HepG2 (cell line): Measurements from ENCODE around the gene OR5F1. TPM values are rescaled to one million over a fixed set of nuclear protein-coding genes. Genes with fewer than 3 reads are reported as not detected.

Experiments
- ATAC-seq: fragments of 200-7000 bp; cut with Tn5 transposase; 3 replicates; pipeline ENCODE4 v1.9.1; 2020; ENCODE audit warnings: mild to moderate bottlenecking, moderate library complexity
- BruUV-seq: library from RNA; stranded (reverse); fragments of 400-500 nt; replicated peaks from 2 replicates; lab custom pipeline; 2021; lab: Mats Ljungman, UMichigan
- CTCF ChIA-PET: fragments of 300-600 bp; formaldehyde crosslinking; extraction: SDS; loops from one replicate; lab custom pipeline; 2021; ENCODE audit warnings: low total read pairs, inconsistent platforms, low intra/inter-chr PET ratio; lab: Yijun Ruan, JAX
- POLR2A ChIA-PET: fragments of 350-600 bp; sonication (Branson Sonifier 250); formaldehyde crosslinking; loops from one replicate; lab custom pipeline; 2020; ENCODE audit warnings: antibody characterized with exemption, inconsistent platforms; lab: Yijun Ruan, JAX
- DNase-seq: peaks from one replicate; pipeline ENCODE4 v3.0.0-alpha.2; 2015; ENCODE audit warnings: low spot score
- FAIRE-seq: peaks from 3 replicates; lab custom pipeline; 2011; peaks lifted over from hg19 to GRCh38; lab: Jason Lieb, UNC
- H2AFZ ChIP-seq: one replicate; pipeline ENCODE4 v1.6.1; 2011; ENCODE audit warnings: low read length, inconsistent platforms
- H3K27ac ChIP-seq: fragments of 300-600 bp; 3 replicates; pipeline ENCODE4 v1.8.0; 2011; ENCODE audit warnings: mixed run types, mild to moderate bottlenecking, mixed read lengths, low read length, inconsistent platforms; ENCODE audit not compliant: insufficient read depth; ENCODE audit errors: extremely low read length
- H3K27me3 ChIP-seq, 2 experiments: fragments of 200-600 bp in 1 of 2; 2 replicates in 1 of 2; 3 replicates in 1 of 2; pipeline versions ENCODE4 v1.6.0 to v1.8.0; 2011; ENCODE audit warnings: low read length in 2 of 2, mild to moderate bottlenecking in 2 of 2, moderate library complexity in 2 of 2, inconsistent platforms in 1 of 2; ENCODE audit not compliant: insufficient read depth in 2 of 2, control insufficient read depth in 1 of 2
- H3K36me3 ChIP-seq, 2 experiments: fragments of 200-600 bp in 1 of 2; replicated peaks in 1 of 2; 2 replicates in 1 of 2; 3 replicates in 1 of 2; pipeline versions ENCODE4 v1.5.1 to v1.8.0; 2011; ENCODE audit warnings: low read length in 2 of 2, inconsistent platforms in 1 of 2; ENCODE audit not compliant: insufficient read depth in 2 of 2, control insufficient read depth in 1 of 2
- H3K4me1 ChIP-seq: 2 replicates; pipeline ENCODE4 v1.5.1; 2012; ENCODE audit warnings: low read length, inconsistent platforms; ENCODE audit not compliant: insufficient read depth
- H3K4me2 ChIP-seq: 2 replicates; pipeline ENCODE4 v1.6.0; 2011; ENCODE audit warnings: low read depth, low read length, inconsistent platforms
- H3K4me3 ChIP-seq, 3 experiments: fragments of 200-600 bp in 1 of 3; sonication (generic), shearing (Covaris generic) in 1 of 3; replicated peaks in 1 of 3; 2 replicates each; pipeline ENCODE4 v1.5.1; 2011 to 2016; ENCODE audit warnings: low read length in 3 of 3, inconsistent platforms in 2 of 3, low read depth in 2 of 3, mild to moderate bottlenecking in 2 of 3, control low read depth in 1 of 3, mixed read lengths in 1 of 3; ENCODE audit not compliant: insufficient read depth in 1 of 3
- H3K79me2 ChIP-seq: one replicate; pipeline ENCODE4 v1.6.1; 2011; ENCODE audit warnings: low read length, inconsistent platforms; ENCODE audit not compliant: insufficient read depth
- H3K9ac ChIP-seq: 2 replicates; pipeline ENCODE4 v1.6.0; 2011; ENCODE audit warnings: mild to moderate bottlenecking, low read depth, low read length, inconsistent platforms; ENCODE audit not compliant: insufficient read depth
- H3K9me3 ChIP-seq: 2 replicates; pipeline ENCODE4 v1.5.1; 2012; ENCODE audit warnings: mild to moderate bottlenecking, low read length
- H4K20me1 ChIP-seq: 2 replicates; pipeline ENCODE4 v1.6.0; 2011; ENCODE audit warnings: inconsistent platforms, mild to moderate bottlenecking, low read length, moderate library complexity; ENCODE audit not compliant: insufficient read depth
- DMAP1 ChIP-seq: IDR thresholded peaks from 2 replicates; pipeline ENCODE4 v1.6.1; 2016
- FOXC1 ChIP-seq: sonication (generic); formaldehyde crosslinking; IDR thresholded peaks from 2 replicates; pipeline ENCODE4 v1.8.0; 2022; ENCODE audit warnings: mild to moderate bottlenecking, missing genetic modification reagents, borderline replicate concordance
- HMG20A ChIP-seq: IDR thresholded peaks from 2 replicates; pipeline ENCODE4 v1.6.1; 2016; ENCODE audit warnings: borderline replicate concordance
- JUND ChIP-seq: sonication (generic); formaldehyde crosslinking; IDR thresholded peaks from 2 replicates; pipeline ENCODE4 v1.8.0; 2022; ENCODE audit warnings: mild to moderate bottlenecking, missing genetic modification reagents
- MZF1 ChIP-seq: sonication (generic); formaldehyde crosslinking; IDR thresholded peaks from 2 replicates; pipeline ENCODE4 v1.8.1; 2023; ENCODE audit warnings: mild to moderate bottlenecking, missing genetic modification reagents, borderline replicate concordance
- NFIC ChIP-seq: IDR thresholded peaks from 2 replicates; pipeline ENCODE4 v1.6.1; 2012; ENCODE audit warnings: mild to moderate bottlenecking, low read length, inconsistent platforms
- PAWR ChIP-seq: sonication (generic); formaldehyde crosslinking; IDR thresholded peaks from 2 replicates; pipeline ENCODE4 v1.4.0; 2020; ENCODE audit warnings: missing genetic modification reagents, mild to moderate bottlenecking, borderline replicate concordance
- ZNF24 ChIP-seq: fragments of 450-650 bp; IDR thresholded peaks from 2 replicates; pipeline ENCODE4 v1.6.1; 2017; ENCODE audit warnings: antibody characterized with exemption, mild to moderate bottlenecking
- ZNF33A ChIP-seq: sonication (generic); formaldehyde crosslinking; IDR thresholded peaks from 2 replicates; pipeline ENCODE4 v1.5.1; 2020; ENCODE audit warnings: missing genetic modification reagents, mild to moderate bottlenecking, moderate library complexity, borderline replicate concordance
- ZNF614 ChIP-seq: IDR thresholded peaks from 2 replicates; pipeline ENCODE4 v1.6.1; 2018; ENCODE audit warnings: missing biosample characterization, missing genetic modification reagents, inconsistent platforms, borderline replicate concordance
- ZNF652 ChIP-seq: IDR thresholded peaks from 2 replicates; pipeline ENCODE4 v1.6.1; 2016; ENCODE audit warnings: low read depth, borderline replicate concordance
- ZNF703 ChIP-seq: sonication (generic); formaldehyde crosslinking; IDR thresholded peaks from 2 replicates; pipeline ENCODE4 v1.5.1; 2020; ENCODE audit warnings: missing genetic modification reagents, mild to moderate bottlenecking, moderate library complexity, borderline replicate concordance
- WGBS: methylation state at CpG from one replicate; pipeline ENCODE4 v1.1.6; 2017; ENCODE audit warnings: low lambda C conversion rate; 5-methylcytosine and 5-hydroxymethylcytosine counted together
- in situ Hi-C: cut with HindIII; loops from 2 replicates; pipeline ENCODE4 v1.10.0; 2017; ENCODE audit warnings: low pct_unique_long_range_greater_than_20kb; ENCODE audit not compliant: extremely low pct_ligation_motif_present
- intact Hi-C: fragments of 100-400 bp; cut with micrococcal nuclease; formaldehyde crosslinking; loops from one replicate; pipeline ENCODE4 v1.10.0; 2022; ENCODE audit not compliant: unreplicated experiment
- polyA plus RNA-seq, 8 experiments: library from polyadenylated mRNA; depleted of rRNA in 3 of 8; stranded (reverse) in 7 of 8; unstranded in 1 of 8; fragments of >200 nt; fragmentation: Illumina TruSeq in 4 of 8; extraction: Trizol in 4 of 8; gene quantifications; 2 replicates each; pipeline versions ENCODE4 v1.2.1 to v1.2.3, GENCODE V29; 2011 to 2016; ENCODE audit warnings: low read depth in 4 of 8, missing spikeins in 1 of 8, mixed read lengths in 1 of 8; ENCODE audit not compliant: insufficient read depth in 1 of 8
- total RNA-seq, 5 experiments: library from RNA; depleted of rRNA; stranded (reverse); fragments of >200 nt; fragmentation: Illumina TruSeq; extraction: Trizol; gene quantifications; 2 replicates each; pipeline ENCODE4 v1.2.3, GENCODE V29; 2016; ENCODE audit warnings: low read depth in 1 of 5
- TF ChIP-seq, protein P1 (sequence below), 2 experiments: fragments of 450-650 bp in 1 of 2; sonication (generic) in 1 of 2; formaldehyde crosslinking; IDR thresholded peaks; 2 replicates each; pipeline versions ENCODE4 v1.5.0 to v1.8.0; 2020 to 2022; ENCODE audit warnings: mild to moderate bottlenecking in 1 of 2, missing genetic modification reagents in 1 of 2
- TF ChIP-seq, protein P2 (sequence below): sonication (generic); formaldehyde crosslinking; IDR thresholded peaks from 2 replicates; pipeline ENCODE4 v1.5.1; 2020; ENCODE audit warnings: missing genetic modification reagents, mild to moderate bottlenecking, borderline replicate concordance
- TF ChIP-seq, protein P3 (sequence below): sonication (generic); formaldehyde crosslinking; IDR thresholded peaks from 2 replicates; pipeline ENCODE4 v1.8.0; 2022; ENCODE audit warnings: low read depth, missing genetic modification reagents
- TF ChIP-seq, protein P4 (sequence below): sonication (generic); formaldehyde crosslinking; IDR thresholded peaks from 2 replicates; pipeline ENCODE4 v1.4.0; 2020; ENCODE audit warnings: missing genetic modification reagents; ENCODE audit errors: not compliant biosample characterization

The OR5F1 gene
- total and polyA plus RNA-seq, 2 of the 13 experiments (the other 11 are each of a cell fraction or from before 2014, with no cell fraction given), result not detected

DNA sequence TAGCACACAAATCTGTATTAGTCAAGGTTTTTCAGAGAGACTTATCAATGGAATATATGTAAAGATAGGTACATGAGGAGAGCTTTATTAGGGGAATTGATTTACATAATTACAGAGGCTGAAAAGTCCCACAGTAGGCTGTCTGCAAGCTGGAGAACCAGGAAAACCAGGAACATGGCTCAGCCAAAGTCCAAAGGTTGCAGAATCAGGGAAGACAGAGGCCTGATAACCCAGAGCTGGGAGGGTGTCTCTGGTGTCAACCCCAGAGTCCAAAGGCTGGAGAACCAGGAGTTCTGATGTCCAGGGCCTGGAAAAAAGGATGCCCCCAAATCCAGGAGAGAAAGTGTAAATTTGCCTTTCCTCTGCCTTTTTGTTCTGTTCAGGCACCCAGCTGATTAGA, 16.3 kb upstream of the OR5F1 start:
- no peak overlapping the region for H3K9ac ChIP-seq
- DNase-seq, result no peak
- H3K36me3 ChIP-seq, result no peaks in the 10 kb centered on the region
- TF ChIP-seq MZF1 (CRISPR knock-in tag) (no peak), ZNF652 (CRISPR knock-in tag) (no peak), DMAP1 (CRISPR knock-in tag) (no peak), ZNF24 (no peak)
- TF ChIP-seq, protein P1, sequence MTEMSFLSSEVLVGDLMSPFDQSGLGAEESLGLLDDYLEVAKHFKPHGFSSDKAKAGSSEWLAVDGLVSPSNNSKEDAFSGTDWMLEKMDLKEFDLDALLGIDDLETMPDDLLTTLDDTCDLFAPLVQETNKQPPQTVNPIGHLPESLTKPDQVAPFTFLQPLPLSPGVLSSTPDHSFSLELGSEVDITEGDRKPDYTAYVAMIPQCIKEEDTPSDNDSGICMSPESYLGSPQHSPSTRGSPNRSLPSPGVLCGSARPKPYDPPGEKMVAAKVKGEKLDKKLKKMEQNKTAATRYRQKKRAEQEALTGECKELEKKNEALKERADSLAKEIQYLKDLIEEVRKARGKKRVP (CRISPR knock-in tag; IDR thresholded peaks at IDR 0.05), result no peak
- TF ChIP-seq, protein P2, sequence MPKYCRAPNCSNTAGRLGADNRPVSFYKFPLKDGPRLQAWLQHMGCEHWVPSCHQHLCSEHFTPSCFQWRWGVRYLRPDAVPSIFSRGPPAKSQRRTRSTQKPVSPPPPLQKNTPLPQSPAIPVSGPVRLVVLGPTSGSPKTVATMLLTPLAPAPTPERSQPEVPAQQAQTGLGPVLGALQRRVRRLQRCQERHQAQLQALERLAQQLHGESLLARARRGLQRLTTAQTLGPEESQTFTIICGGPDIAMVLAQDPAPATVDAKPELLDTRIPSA (CRISPR knock-in tag), result no peak
- no peak overlapping the region for H3K4me2 ChIP-seq
- intact Hi-C loops (no loop called here), in situ Hi-C loops (no loop called here)
- FAIRE-seq, result no peak
- no peaks in the 10 kb centered on the region for H4K20me1 ChIP-seq
- no peaks in the 10 kb centered on the region for H3K79me2 ChIP-seq
- H3K4me3 ChIP-seq, result no peak overlapping the region
- H3K4me1 ChIP-seq, result no peaks in the 10 kb centered on the region
- no TSS peak for BruUV-seq
- no peak overlapping the region for H2AFZ ChIP-seq
- ATAC-seq, result no peak
- POLR2A ChIA-PET, result no interaction called here
- no peak overlapping the region for H3K27ac ChIP-seq
- no peaks in the 10 kb centered on the region for H3K27me3 ChIP-seq
- peaks cover 29% of the 10 kb centered on the region for H3K9me3 ChIP-seq
- CTCF ChIA-PET, result no interaction called here

DNA sequence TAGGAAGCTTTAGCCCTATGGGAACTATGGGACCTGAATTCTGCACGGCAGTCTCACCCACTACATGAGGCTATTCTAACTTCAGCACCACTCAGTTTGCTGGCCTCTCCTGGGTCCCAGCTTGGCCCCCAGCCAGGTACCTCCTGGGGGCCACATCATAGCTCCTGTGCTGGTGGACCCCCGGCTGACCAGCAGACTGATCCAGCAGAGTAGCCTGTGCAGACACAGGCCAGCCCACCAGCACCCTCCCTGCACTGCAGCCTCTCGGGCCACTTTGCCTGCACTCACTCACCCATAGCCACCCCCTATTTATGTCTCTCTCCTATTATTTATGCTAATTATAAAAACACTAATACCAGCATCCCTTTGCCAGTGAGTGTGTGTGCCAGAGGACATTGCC, 23.5 kb downstream of the OR5F1 start:
- in situ Hi-C loops, result no loop called here
- TF ChIP-seq PAWR (CRISPR knock-in tag) (no peak), FOXC1 (no peak), NFIC (no peak), JUND (CRISPR knock-in tag) (no peak), HMG20A (no peak), ZNF614 (CRISPR knock-in tag) (no peak), ZNF33A (no peak), ZNF703 (no peak)
- TF ChIP-seq, protein P3, sequence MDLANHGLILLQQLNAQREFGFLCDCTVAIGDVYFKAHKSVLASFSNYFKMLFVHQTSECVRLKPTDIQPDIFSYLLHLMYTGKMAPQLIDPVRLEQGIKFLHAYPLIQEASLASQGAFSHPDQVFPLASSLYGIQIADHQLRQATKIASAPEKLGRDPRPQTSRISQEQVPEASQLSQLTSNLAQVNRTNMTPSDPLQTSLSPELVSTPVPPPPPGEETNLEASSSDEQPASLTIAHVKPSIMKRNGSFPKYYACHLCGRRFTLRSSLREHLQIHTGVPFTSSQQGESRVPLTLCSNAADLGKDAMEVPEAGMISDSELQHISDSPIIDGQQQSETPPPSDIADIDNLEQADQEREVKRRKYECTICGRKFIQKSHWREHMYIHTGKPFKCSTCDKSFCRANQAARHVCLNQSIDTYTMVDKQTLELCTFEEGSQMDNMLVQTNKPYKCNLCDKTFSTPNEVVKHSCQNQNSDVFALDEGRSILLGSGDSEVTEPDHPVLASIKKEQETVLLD, result no peak
- TF ChIP-seq, protein P4, sequence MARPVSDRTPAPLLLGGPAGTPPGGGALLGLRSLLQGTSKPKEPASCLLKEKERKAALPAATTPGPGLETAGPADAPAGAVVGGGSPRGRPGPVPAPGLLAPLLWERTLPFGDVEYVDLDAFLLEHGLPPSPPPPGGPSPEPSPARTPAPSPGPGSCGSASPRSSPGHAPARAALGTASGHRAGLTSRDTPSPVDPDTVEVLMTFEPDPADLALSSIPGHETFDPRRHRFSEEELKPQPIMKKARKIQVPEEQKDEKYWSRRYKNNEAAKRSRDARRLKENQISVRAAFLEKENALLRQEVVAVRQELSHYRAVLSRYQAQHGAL (CRISPR knock-in tag), result no peak

More for the DNA sequence above, 23.5 kb downstream of the OR5F1 start:
- no peaks in the 10 kb centered on the region for H3K4me1 ChIP-seq
- ChIA-PET CTCF (no interaction called here), POLR2A (no interaction called here)
- no peak overlapping the region for H3K4me2 ChIP-seq
- H3K79me2 ChIP-seq, result no peaks in the 10 kb centered on the region
- H3K36me3 ChIP-seq, result no peaks in the 10 kb centered on the region
- ATAC-seq (no peak), DNase-seq (no peak), FAIRE-seq (no peak)
- no TSS peak for BruUV-seq
- H3K27ac ChIP-seq, result no peak overlapping the region
- no peak overlapping the region for H3K4me3 ChIP-seq
- H2AFZ ChIP-seq, result no peak overlapping the region
- no peaks in the 10 kb centered on the region for H4K20me1 ChIP-seq
- no peaks in the 10 kb centered on the region for H3K9me3 ChIP-seq
- intact Hi-C loops, result no loop called here
- no peak overlapping the region for H3K9ac ChIP-seq
- H3K27me3 ChIP-seq, result no peaks in the 10 kb centered on the region
- 100% methylated on average over 1 of the region's 3 CpGs for WGBS
